AG04449 (cell line): ENCODE results near the gene MMP27.

ENCODE experiments used
- CTCF ChIA-PET: fragments of 350-600 bp; formaldehyde crosslinking; extraction: SDS; loops from one replicate; lab custom pipeline; 2021; ENCODE audit warnings: antibody characterized with exemption; lab: Yijun Ruan, JAX
- POLR2A ChIA-PET: fragments of 400-600, 350-600 bp; formaldehyde crosslinking; extraction: SDS; loops from one replicate; lab custom pipeline; 2020; ENCODE audit warnings: antibody characterized with exemption, inconsistent platforms; lab: Yijun Ruan, JAX
- DNase-seq: peaks from one replicate; pipeline ENCODE4 v3.0.0-alpha.2; 2010; ENCODE audit warnings: low read depth, low spot score
- H3K4me3 ChIP-seq: 2 replicates; pipeline ENCODE4 v1.5.1; 2011; ENCODE audit warnings: low read depth, mild to moderate bottlenecking, control low read depth, low read length
- TF ChIP-seq, protein P1 (sequence below): IDR thresholded peaks from one replicate; pipeline ENCODE4 v1.5.1; 2011; ENCODE audit warnings: mild to moderate bottlenecking, moderate library complexity, low read length, control low read depth, inconsistent platforms; ENCODE audit not compliant: insufficient read depth; ENCODE audit errors: missing control alignments

MMP27 gene

DNA sequence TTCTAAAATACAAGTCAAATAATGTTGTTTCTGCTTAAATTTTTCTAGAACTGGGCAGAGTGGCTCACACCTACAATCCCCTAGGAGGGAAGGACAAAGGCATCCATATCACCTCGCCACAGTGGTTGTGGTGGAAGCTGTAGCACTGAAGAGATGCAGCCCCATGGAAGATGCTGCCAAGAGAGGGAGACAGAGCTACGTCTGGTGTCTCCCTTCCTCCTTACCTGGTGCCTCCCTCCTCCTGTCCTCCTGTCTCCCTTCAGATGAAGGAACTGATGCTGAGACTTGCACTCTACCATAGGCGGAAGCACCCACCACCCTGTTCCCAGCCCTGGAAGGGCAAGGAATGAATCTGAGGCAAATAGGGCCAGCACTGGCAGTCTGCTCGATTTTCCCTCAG, 22.3 kb downstream of the MMP27 start:
- no peak overlapping the region for H3K4me3 ChIP-seq
- ChIA-PET POLR2A (no interaction called here), CTCF (interaction anchor here (1.6 kb wide), 1 partner anchor 16 kb away, joined by 5 read pairs; no protein-coding TSS in a partner anchor)
- TF ChIP-seq, protein P1, sequence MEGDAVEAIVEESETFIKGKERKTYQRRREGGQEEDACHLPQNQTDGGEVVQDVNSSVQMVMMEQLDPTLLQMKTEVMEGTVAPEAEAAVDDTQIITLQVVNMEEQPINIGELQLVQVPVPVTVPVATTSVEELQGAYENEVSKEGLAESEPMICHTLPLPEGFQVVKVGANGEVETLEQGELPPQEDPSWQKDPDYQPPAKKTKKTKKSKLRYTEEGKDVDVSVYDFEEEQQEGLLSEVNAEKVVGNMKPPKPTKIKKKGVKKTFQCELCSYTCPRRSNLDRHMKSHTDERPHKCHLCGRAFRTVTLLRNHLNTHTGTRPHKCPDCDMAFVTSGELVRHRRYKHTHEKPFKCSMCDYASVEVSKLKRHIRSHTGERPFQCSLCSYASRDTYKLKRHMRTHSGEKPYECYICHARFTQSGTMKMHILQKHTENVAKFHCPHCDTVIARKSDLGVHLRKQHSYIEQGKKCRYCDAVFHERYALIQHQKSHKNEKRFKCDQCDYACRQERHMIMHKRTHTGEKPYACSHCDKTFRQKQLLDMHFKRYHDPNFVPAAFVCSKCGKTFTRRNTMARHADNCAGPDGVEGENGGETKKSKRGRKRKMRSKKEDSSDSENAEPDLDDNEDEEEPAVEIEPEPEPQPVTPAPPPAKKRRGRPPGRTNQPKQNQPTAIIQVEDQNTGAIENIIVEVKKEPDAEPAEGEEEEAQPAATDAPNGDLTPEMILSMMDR: no peak
- DNase-seq: no peak

DNA sequence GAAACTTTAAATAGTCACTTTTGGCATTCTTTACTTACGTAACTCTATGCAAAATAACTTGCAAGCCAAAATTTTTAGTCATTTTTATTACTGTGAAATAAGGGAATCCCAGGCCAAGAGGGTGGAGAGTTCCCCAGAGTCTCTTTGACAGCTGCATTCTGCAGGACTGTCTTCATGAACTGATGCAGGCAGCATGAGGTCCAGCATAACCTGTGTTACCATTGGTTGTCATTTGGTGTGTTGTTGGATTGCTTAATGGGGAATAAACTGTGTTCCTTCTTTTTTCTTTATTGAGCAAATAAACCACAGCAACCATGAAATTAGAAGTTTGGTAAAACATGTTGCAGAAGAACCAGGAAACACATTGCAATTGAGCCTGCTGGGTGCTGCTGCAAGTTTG, 24.6 kb downstream of the MMP27 start:
- POLR2A ChIA-PET: no interaction called here
- no peak for DNase-seq
- H3K4me3 ChIP-seq: no peak overlapping the region
- CTCF ChIA-PET: interaction anchor here (1.2 kb wide), 1 partner anchor 14 kb away, joined by 7 read pairs; no protein-coding TSS in a partner anchor
- TF ChIP-seq, protein P1: no peak

DNA sequence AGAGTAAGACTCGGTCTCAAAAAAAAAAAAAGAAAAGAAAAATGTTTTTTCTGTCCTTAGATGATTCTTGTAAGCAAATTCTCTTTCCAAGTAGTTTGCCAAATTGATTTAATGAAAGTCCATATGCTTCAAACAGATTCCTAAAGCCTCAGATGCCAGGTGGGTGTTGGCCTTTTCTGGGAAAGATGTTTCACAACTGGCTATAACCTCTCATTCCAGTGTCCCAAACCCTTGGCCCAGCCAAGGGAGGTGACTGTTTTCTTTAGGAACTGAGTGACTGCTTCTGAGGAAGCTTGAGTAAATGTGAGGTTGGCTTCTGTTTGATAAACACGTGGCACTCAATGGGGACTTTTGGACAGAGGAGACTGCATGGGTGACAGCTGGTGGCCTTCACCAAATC, 27.5 kb downstream of the MMP27 start:
- ChIA-PET POLR2A (no interaction called here), CTCF (interaction anchor here (1.4 to 5.4 kb wide), 4 partner anchors 12 to 390 kb away, joined by 3 to 69 read pairs (median 6); no protein-coding TSS in a partner anchor)
- TF ChIP-seq, protein P1: no peak
- no peak overlapping the region for H3K4me3 ChIP-seq
- no peak for DNase-seq

DNA sequence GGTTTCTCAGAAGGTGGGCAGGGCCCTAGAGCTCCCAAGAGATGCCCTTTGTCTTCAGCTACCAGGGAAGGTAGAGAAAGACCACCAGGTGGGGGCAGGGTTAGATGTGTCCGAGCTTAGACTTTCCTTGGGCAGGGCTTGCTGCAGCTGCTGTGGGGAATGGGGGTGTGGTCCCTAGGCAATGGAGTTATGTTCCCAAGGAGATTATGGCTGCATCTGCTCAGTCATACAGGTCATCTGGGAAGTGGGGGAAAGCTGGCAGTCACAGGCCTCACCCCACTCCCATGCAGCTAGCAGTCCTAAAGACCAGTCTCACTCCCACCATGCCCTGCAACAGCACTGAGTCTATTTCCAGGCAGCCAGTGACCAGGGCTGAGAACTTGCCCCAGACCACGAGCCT, 29.5 kb downstream of the MMP27 start:
- H3K4me3 ChIP-seq: no peak overlapping the region
- DNase-seq: no peak
- CTCF ChIA-PET: interaction anchor here (1.0 to 5.4 kb wide), 2 partner anchors 10 to 57 kb away, joined by 3 to 69 read pairs; no protein-coding TSS in a partner anchor
- TF ChIP-seq, protein P1: no peak
- POLR2A ChIA-PET: no interaction called here

DNA sequence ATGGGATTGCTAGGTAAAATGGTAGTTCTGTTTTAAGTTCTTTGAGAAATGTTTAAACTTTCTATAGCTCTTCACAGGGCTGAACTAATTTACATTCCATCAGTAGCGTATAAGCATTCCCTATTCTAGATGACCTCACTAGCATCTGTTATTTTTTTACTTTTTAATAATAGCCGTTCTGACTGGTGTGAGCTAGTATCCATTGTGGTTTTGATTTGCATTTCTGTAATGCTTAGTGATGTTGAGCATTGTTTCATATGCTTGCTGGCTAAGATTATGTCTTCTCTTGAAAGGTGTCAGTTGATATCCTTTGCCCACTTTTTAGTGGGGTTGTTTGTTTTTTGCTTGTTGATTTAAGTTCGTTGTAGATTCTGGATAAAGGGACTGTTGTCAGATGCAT, 35.9 kb downstream of the MMP27 start:
- ChIA-PET POLR2A (no interaction called here), CTCF (interaction anchor here (1.3 to 6.2 kb wide), 4 partner anchors 12 to 381 kb away, joined by 3 to 79 read pairs (median 6); partner anchors contain the start of gene MMP10)
- TF ChIP-seq, protein P1: no peak
- H3K4me3 ChIP-seq: no peak overlapping the region
- DNase-seq: no peak

DNA sequence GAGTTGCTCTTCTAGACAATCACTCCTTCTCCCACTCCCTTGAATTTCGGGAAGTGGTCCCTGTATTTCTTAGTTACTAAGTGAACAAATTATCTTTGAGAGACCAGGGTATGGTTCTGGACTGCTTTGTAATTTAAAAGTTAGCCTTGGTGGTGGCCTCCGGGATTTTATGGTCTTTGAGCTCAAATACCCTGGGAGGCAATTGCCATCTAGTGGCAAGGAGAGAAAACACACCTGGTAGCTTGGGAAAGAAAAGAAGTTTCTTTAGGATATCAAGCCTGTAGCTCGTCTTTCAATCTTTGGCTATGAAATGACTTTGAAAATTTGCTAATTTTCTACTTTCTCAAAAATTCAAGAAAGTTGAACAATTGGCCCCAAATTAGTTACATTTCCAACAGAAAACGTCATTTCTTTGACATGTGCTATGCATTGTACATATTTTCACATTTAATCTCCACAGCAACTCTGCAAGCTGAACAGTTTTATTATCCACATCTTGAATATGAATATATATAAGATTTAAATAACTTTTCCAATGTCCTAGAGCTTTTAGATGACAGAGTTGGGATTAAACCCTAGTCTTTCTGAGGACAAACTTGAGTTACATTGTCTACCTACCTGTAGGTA, 39.1 kb downstream of the MMP27 start:
- no peak for DNase-seq
- CTCF ChIA-PET: interaction anchor here (0.6 to 6.2 kb wide), 66 partner anchors 9 to 806 kb away, joined by 3 to 79 read pairs (median 5); partner anchors contain the start of genes BIRC2, MMP1, MMP27 and MMP7
- TF ChIP-seq, protein P1: peak; percentile 63
- H3K4me3 ChIP-seq: no peak overlapping the region
- POLR2A ChIA-PET: interaction anchor here (1.1 kb wide), 1 partner anchor 325 kb away, joined by 3 read pairs; no protein-coding TSS in a partner anchor
